CD1c-positive myeloid dendritic cell (primary cell): ENCODE measurements around the gene TCF7L1.
"Not testable (repeated sequence)": the region's sequence is repeated elsewhere in the genome, so short reads cannot be mapped to it uniquely, and the experiment has no call there.

ENCODE experiments used
- DNase-seq: peaks from one replicate; pipeline ENCODE4 v3.0.0-alpha.2; 2016; ENCODE audit errors: extremely low spot score

The TCF7L1 gene

DNA sequence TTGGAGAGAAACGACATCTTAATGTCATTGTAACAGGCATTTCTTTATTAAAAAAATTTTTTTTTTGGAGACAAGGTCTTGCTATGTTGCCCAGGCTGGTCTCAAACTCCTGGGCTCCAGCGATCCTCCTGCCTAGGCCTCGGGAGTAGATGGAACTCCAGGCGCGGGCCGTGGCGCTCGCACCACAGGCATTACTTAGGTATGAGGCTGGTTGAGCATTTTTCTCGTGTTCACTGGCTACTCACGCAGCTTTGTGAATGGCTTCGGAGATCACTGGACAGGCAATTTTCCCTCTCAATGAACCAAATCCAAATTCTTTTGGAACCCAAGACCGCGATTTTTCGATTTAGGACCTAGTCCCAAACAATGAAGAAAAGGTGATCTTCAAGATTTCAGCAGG lies 795 bp upstream of the TCF7L1 start:
- no peak for DNase-seq

DNA sequence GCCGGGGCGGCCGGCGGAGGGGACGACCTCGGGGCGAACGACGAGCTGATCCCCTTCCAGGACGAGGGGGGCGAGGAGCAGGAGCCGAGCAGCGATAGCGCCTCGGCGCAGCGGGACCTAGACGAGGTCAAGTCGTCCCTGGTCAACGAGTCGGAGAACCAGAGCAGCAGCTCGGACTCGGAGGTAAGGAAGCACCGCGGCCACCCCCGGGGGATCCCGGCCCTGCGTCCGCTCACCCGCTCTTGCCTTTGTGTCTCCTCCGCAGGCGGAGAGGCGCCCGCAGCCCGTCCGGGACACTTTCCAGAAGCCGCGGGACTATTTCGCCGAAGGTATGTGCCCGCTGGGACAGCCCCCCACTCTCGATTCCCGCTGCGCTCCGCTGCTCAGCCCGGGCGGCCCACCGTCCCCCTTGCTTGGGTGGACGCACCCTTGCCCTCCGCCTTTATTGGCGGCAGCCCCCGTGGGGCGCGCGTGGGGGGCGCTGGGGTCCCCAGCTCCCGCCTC lies 611 bp downstream of the TCF7L1 start:
- DNase-seq = no peak

DNA sequence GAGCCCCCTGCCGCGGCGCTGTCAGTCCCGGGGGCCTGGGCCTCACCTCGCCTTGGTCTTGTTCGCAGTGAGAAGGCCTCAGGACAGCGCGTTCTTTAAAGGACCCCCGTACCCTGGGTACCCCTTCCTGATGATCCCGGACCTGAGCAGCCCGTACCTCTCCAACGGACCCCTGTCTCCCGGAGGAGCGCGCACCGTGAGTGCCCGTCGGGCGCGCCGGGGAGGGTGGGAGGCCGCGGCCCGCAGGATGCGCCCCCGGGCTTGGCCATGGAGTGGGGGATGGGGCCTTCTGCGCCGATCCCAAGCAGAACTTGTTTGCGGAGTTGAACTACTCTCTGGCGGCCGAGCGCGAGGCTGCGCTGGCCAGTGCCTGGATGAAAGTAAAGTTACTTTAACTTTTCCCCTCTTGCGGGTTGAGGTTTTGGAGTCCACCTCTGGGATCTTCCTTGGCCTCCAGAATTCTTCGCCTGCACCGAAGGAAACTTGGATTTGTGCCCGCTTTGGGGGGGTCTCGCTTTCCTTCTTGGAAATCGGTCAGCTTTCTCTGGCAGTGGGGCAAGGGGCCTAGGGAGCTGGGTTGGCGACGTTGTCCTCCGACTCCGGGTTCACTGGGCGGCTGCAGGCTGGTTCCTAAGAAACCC lies 1.2 kb downstream of the TCF7L1 start:
- DNase-seq = no peak

DNA sequence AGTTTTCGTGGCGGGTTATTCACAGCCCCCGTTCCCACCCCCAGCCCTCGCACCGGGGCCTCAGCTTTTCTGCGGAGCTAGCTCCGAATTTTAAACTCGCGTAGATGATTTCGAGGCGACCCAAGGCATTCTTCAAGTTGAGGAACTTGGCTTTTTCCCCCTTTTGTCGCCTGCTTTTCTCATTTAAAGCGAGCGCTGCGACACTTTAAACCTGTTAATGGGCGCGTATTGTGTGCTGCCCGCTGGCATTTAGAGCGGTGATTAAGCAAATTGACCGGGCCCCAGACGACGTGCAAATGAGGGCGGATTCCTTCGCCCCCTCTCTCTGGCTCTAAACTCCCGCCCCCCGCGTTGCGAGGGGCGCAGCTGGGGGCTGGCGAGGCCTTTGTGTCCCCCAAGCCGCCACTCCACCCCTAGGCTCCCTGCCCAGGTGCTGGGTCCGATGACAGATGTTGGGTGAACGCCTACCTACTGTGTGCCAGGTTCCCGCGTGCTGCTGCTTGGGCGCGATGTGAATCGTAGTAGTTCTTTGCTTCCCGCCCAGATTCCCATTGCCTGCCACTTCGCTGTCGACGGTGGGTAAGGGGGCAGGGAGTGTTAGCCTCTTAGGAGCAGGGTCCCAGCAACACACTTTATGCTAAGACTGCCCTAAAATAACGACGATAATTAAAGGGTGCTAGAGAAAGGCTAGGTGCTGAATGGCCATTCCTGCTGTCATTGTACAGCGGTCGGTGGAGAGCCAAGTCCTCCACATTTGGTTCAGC lies 1.9 kb downstream of the TCF7L1 start:
- DNase-seq = no peak

DNA sequence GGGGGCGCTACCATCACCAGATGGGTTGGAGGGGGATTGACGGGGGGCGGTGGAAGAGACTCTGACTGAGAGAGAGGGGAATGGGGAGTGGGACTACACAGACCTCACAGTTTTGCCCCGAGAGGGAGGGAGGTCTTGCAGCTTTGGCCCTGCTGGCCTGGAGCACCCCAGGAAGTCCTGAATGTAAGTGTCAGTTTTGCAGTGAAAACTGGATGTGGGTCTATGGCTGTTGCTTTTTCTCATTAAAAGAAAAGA lies 2.4 kb downstream of the TCF7L1 start:
- no peak for DNase-seq

DNA sequence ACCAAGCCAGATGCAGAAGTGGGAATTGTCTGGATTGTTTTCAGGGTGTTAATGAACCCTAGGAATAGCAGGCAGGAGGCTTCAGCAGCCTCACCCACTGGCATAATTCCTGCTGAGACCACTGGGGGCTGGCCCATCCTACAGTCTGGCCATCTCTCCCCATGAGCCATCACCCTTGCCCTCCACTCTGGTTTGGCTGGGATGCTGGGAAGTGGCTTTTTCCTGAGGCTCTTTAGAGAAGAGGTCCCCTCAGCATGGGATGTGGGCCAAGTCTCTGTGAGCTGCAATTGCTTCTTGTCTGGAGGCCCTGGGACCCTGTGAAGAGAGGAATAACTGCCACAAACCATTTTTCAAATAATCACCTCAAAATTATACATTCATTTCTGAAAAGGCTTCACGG lies 4.0 kb downstream of the TCF7L1 start:
- no peak for DNase-seq

DNA sequence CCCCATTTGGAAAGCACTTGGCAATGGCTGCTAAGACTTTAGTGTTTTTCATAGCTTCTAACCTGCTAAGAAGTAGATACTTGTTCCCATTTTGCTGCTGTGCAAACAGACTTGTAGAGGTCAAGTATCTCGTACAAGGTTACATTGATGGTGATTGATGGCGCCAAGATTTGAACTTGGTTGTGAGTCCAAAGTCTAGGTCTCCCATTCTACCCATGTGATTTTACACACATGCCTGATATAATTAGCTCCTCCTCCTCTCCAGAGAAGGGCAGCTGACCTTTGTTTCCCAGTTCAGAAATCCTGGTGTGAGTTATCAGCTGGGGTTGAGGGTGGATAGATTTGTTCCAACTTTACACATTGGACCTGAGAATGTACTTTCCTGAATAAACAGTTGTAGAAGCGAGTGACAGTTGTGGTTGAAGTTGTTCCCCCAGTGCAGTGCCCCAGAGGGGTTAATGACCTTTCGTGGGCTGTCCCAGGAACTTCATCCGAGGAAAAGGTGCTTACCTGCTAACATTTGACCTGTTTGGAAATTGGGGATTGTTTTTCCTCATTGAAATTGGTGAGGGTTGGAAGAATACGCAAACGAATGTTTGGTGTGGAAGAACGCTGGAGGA lies 10.4 kb downstream of the TCF7L1 start:
- no peak for DNase-seq

DNA sequence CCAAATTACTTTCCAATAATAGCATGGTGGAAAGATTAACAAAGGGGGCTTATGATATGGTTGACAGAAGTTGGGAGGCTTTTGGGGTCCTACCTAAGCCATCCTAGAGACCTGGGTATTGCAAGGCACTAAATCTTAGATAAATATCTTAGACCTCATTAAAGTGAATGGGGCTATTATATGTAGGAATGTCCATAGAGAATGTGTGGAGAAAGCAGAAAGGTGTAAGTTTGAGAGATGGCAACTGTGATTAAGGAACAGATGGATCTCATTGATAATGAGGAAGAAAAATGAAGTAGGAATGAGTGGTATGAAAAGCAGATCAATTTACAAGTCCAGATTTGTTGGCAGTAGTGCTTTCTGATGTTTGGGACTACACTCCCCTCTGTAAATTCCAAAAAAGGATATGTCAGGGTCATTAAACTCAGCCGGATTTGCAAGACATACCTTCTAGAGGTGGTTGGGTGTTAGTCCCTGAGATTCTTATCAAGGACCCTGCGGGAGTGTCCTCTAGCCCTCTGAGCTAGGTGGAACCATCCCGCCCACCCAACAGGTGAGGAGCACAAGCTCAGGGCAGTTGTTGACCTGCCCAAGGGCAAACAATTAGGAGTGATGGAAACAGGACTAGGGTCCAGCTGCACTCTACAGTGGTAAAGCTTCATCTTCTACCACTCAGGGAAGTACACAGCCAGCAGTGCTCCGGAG lies 12.1 kb downstream of the TCF7L1 start:
- DNase-seq = no peak

DNA sequence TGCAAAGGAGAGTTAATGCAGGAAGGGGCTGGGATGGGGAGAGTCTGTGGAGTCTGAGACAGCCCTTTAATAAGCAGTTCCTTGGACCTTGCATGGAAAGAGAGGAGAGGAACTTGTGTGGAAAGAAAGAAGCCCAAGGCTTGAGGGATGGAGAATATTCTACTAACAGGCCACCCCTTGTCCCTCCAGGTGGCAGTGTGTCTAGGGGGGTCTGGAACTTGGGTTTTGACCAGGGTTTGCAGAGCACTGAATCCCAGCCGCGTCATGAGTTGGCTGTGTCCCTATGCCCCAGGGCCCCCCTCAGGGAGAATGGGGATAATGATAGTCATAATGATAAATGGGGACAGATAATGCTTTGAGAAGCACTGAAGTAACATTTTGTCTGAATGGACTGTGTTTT lies 15.0 kb downstream of the TCF7L1 start:
- no peak for DNase-seq

DNA sequence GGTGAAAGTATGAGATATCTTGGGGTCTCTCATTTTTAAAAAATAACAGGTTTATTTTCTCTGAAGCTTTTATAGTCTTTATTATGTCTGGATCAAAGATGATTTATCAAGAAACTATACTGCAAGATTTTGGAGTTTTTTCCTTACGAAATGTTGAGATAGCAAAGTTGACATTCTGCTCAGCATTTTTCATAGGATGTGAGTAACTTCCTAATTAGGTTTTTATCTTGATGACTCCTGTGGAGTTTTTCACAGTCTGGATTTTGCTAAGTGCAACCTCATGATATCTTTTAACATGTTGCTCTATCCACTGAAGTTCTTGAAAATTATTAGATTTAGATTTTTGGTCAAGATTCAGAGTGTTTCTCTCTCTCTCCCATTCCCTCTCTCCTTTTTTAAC lies 17.8 kb downstream of the TCF7L1 start:
- no peak for DNase-seq

DNA sequence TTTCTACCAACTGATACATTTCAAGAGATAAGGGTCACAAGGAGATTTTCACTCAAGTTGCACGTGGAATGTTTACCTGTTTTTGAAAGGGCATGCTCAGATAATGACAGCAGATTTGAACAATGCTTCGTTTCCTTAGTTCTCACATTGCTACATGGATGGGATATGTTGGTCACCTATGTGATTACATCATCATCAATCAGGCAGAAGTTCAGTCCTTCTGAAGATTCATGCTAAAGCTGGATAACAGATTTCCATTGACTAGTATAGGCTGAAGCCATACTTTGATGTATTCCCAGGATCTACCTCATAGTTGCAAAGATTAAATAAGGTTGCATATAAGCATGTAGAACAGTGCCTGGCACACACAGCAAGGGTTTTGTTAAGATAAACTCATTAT lies 19.7 kb downstream of the TCF7L1 start:
- no peak for DNase-seq

DNA sequence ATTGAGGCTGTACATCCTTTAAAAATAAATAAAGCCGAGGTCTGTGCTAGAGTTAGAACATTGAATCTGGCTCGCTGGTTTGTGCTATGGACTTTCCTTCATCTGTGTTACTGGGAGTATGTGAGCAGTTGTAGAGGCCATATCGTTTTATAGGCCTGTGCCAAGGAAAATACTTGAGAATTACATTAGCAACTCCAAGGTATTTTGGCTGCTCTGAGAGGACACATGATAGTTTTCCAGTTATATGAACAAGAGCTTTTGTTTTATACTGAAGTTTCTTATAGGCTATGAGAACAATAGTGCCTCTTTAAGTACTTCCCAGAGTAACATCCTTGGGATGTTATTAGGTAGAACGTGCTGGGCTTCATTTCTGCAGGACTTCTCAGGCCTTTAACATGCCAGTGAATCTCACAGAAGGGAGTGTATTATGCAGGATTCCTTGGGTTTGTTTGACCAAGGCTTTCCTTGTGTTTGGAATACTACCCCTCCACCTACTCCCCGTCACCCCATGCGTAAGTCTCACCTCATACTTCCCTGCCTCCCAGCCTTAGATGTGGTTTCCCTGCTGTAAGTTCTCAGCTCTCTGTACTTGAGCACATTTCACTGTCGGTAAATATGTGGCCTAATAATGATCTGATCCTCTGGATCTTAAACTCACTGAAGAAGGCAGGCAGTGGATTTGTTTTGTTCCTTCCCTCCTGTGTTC lies 21.0 kb downstream of the TCF7L1 start:
- DNase-seq = no peak

DNA sequence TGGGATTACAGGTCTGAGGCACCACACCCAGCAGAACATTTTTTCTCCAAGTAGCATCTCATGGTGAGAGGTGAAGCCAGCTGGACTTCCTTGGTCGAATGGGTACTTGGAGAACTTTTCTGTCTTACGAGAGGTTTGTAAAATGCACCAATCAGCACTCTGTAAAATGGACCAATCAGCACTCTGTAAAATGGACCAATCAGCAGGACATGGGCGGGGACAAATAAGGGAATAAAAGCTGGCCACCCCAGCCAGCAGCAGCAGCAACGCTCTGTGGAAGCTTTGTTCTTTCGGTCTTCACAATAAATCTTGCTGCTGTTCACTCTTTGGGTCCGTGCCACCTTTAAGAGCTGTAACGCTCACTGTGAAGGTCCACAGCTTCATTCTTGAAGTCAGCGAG lies 21.9 kb downstream of the TCF7L1 start:
- not testable (repeated sequence) for DNase-seq

DNA sequence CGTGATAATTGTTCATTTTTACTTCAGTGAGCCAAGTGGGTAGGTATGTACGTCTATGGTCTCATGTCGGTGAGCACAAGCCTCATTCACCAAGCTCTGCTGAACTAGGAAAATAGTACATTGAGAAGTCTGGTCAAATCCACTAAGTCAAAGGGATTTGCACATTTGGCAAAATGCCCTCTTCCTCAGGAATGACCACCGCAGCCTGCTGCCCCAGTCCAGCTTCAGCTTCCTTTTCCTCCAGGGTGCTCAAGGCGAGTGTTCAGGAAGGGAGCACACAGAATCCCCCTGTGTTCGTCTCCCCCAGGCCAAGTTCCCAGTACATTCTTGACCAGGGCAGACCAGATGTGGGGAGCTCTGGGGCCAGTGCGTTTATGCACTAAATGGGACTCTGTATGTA lies 23.0 kb downstream of the TCF7L1 start:
- no peak for DNase-seq

DNA sequence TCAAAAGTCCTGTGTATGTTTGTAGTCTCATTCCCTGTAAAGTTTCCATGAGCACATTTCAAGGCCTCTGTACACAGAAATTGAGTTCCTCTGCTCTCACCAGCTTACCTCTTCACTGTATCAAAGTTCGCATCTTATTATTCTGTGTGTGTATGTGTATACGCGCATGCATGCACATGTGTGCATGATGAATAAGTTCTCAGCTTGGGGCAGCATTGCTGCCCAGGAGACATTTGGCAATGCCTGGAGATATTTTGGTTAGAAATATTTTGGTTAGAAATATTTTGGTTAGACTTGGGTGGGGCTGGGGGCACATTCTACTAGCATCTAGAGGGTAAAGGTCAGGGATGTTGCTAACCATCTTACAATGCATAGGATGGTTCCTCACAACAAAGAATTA lies 23.4 kb downstream of the TCF7L1 start:
- no peak for DNase-seq

DNA sequence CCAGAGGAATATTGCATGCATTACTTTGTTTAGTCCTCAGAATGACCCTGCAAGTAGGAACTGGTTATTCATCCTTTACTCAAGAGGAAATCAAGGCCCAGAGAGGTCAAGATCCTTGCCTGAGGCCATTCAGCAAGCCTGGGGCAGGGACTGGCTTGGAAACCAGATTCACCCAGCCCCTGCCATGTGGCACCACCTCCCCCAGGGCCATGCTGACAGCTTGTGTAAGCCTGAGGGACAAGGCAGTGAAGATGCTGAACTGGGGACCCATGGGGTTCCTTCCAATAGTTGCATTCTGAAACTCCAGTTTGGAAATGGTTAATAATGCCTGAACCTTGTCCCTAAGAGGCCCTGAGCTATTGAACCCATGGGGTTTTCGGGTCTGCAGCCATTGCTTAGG lies 24.2 kb downstream of the TCF7L1 start:
- no peak for DNase-seq

DNA sequence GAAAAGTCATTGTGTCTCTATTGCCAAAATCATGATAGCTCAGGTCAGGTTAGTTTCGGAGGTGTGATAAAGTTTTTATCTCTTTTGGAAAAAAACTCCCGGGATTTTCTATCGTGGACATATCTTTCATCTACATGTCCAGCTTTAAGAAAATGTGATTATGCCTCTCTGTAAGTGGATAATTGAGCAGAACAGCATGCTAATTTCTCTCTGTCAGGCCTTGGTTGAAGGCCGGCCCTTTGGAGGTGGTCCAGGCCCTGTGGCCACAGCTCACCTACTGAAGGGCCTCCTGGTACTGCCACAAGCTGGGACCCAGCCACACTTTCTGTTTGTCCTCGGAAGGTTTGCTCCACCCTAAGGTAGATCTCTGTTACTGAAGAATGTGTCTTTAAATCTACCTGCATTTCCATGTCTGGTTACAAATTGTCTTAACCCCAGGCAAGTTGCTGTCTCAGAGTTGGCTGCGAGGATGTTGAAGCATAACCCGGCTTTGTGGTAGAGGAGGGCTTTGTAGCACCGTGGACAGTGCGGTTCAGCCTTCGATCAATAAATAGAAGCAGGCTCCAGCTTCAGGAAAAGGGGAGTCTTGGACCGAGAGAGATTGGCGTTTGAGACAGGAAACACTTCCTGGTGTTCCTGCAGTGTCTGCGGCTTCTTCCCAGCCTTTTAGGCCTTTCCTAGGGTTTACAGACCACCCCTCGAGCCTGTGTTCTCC lies 25.5 kb downstream of the TCF7L1 start:
- DNase-seq = no peak

DNA sequence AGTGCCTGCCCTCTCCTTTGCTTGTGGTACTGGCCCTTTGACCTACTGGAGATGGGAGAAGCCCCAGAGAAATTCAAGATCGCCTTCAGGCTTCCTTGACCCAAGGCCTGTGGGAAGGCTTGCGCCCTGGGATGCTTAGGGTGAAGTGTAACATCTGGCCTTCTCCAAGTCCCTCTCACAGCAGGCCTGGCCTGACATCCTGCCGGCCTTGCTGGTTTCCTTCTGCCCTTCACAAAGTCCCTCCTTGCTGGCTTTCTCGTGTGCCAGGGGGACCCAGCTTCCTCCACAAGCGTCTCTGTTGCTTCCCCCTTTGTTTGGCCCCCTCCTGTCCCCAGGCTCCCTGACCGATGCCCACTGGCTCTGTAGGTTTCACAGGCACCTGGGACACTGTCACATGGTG lies 26.4 kb downstream of the TCF7L1 start:
- DNase-seq = no peak

DNA sequence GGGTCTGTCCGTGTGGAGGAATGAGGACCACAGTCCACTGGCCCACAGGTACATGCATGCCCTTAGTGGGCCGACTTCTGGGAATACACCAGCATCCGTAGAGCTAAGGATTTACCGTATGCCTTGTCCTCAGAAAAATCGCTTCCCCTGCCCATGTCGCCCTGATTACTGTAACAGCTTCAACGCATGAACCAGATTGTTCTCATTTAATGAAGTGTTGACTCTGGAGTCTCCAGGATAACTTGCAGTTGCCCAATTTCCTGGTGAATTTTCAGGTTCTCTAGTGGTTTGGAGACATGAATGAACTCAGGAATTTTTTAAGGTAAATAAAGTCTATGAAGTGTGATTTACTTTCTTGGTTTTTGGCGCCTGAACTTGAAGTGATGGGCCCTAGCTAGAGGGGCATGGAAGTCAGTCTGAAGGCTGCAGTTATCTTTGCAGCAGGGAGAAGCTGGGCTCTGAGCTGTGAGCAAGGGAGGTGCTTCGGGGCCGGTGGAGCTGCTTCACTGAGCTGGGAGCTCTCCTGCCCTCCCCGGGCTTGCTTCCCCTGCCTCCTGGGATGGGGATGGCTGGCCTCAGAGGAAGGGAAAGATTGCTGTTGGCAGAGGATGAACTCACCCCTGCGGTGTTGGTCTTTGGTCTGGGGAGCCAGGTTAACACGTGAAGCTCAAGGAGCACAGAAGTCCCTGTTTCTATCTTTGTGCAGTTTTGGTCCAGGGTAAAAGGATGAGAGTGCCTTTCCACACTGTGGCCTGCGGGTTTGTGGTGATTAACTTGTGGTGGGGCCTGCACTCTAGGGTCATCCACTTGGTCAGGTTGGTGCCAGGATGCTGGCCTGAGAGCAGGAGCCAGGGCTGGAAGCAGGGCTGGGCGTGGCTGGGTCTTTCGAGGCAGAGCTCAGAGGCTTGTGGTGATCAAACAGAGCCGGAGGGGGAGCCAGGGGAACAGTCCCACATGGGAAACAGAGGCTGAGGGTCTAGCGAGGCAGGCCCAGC lies 28.1 kb downstream of the TCF7L1 start:
- DNase-seq = no peak

DNA sequence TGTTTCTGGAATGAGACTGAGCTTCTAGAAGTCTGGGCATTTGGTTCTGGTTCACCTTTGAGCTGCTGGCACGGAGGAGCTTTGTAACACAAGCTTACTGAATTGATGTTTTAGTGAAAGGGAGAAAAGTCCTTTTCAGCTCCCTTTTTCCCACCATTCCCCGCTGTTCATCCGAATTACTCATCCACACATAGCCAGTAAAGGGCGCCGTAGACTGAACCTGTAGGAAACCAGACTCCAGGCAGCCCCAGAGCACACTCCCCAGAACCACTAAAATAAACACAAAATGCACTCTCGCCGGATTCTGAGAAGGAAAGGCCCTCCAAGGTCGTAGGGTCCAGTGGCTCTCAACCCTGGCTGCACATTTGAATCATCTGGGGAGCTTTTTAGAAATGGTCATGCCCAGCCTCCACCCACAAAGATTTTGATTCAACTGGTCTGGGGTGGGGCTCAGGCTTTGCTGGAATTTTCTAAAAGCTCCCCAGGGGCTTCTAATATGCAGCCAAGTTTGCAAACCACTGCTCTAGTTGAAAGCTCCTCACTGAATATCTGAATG lies 29.6 kb downstream of the TCF7L1 start:
- DNase-seq = no peak
